Stimulated activated CD8-positive, alpha-beta memory T cell treated with anti-CD3 and anti-CD28 coated beads, Interleukin-12 subunit alpha, Interleukin-12 subunit beta, amount 100 ng/mL, for 24 hours (primary cell): ENCODE data around the gene RAP1GDS1.
"Not testable (repeated sequence)": the region's sequence is repeated elsewhere in the genome, so short reads cannot be mapped to it uniquely, and the experiment has no call there.

Experiments
- DNase-seq: peaks from one replicate; pipeline ENCODE4 v3.0.0-alpha.2; 2020; ENCODE audit errors: extremely low read depth

RAP1GDS1 gene

GRCh38 chr4:98288671-98289070, 27.5 kb downstream of the RAP1GDS1 start:
- DNase-seq = not testable (repeated sequence)

- DNase-seq = no peak
Measured at GRCh38 chr4:98289375-98289774, 28.2 kb downstream of the RAP1GDS1 start.

- no peak for DNase-seq
Measured at GRCh38 chr4:98290511-98290910, 29.3 kb downstream of the RAP1GDS1 start.

DNA sequence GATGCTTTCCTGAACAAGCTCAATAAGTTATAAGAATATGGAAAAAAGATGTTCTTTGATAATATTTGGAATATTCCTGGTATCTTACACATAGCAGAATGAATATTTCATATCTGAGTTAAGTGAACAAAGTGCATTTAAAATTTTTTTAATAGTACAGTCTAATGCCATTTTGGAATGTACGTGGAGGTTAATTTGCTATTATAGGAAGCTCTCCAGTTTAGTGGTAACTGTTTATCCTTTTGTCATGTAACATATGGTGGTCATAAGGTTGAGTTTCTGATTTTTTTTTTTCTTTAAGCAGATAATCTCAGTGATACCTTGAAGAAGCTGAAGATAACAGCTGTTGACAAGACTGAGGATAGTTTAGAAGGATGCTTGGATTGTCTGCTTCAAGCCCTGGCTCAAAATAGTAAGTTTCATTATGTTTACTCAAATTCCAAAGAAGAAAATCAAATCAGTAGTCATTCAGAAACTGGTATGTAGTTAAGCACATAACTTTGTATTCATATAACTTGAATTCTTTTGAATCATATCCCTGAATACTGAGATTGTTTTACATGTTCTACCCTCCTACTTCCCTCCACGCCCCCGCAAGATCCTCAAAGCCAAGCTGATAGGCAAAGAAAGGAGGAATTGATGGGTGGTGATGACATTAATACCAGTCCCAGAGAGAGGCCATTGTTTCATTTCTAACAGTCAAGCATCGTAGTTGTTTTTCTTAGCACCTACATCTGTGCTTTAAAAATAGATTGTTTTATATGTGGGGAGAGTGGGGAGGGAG, 32.1 kb downstream of the RAP1GDS1 start:
- DNase-seq = no peak

DNA sequence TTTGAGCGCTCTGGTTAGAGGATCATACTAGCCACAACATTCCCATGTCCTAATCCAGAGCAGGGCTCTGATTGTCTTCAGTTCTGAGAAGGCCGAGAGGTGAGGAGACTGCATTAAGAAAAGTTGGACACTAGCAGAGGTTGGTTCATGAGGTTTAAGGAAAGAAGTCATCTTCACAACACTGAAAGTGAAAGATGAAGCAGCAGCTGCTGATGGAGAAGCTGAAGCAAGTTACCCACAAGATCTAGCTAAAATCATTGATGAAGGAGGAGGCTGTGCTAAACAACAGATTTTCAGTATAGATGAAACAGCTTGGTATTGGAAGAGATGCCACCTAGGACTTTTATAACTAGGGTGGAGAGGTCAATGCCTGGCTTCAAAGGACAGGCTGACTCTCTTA, 36.8 kb downstream of the RAP1GDS1 start:
- DNase-seq = no peak

- no peak for DNase-seq
Measured at GRCh38 chr4:98300706-98301105, 39.5 kb downstream of the RAP1GDS1 start.

DNA sequence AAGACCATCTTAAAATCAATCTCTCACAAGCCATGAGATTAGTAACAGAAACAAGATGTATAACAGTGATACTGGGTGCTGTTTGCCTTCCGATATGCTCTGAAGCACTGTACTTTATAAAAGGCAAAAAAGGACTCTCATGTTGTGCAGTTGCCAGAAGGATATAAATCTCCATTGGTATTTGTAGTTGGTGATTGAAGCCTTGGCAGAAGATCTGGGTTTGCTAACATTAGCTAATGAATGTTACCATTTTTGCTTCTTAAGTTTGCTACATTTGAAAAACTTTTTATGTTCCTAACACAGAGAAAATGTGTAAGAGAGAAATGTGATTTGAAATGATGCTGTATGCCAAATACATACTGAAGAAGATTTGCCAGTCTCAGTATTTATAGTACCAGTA, 44.4 kb downstream of the RAP1GDS1 start:
- DNase-seq = no peak

- DNase-seq = no peak
Measured at GRCh38 chr4:98310867-98311266, 49.7 kb downstream of the RAP1GDS1 start.

- no peak for DNase-seq
Measured at GRCh38 chr4:98311656-98312055, 50.5 kb downstream of the RAP1GDS1 start.

DNA sequence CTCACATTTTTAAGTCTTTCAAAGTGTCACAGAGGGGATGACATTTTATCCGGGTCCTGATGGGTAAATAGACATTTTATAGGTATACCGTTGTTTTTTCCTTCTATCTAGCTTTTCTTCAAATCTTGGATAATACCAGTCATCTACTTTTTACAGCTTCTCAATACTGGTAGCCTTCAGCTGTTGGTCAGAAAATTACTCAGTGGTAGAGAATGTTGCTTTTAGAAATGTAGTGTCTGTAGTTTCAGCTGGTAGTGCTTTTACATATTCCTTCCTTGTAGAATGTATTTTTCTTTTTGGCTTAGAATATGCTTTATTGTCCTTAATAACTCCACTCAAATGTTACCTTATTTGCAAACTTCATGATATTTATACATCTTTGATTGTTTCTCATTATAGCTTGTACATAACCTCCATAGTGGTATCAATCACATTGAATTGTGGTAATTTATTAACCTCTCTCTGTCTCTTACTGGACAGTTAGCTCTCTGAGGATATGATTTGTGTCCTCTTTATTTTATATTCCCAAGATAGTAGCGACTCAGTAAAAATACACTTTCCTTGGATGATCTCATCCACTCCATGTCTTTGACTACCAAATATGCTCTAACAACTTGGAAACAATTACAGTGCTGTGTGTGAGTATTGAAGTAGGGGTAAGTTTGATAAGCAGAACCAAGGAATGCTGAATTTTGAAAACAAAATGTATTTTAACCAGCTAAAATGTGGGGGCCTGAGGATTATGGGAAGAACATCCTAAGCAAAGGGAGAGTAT, 53.8 kb downstream of the RAP1GDS1 start:
- no peak for DNase-seq

GRCh38 chr4:98318521-98318920, 57.3 kb downstream of the RAP1GDS1 start:
- no peak for DNase-seq

GRCh38 chr4:98319021-98319420, 57.8 kb downstream of the RAP1GDS1 start:
- no peak for DNase-seq

DNA sequence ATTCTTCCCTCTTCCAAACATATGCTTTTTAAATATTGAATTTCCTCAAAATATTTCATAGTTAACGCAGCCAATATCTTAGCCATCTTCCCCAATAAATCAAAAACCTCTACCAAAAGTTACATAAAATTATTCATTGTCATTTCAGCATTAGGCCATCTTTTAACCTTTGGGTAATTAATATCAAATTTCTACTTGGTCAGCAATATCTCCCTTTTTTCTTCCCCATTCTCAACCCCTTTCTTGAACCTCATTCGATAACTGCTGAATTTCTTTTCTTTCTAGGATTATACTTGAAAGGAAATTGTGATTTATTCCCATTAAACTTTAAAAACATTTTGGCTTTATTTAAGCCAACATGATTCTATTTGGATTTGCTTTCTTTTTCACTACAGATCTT, 65.0 kb downstream of the RAP1GDS1 start:
- no peak for DNase-seq

DNA sequence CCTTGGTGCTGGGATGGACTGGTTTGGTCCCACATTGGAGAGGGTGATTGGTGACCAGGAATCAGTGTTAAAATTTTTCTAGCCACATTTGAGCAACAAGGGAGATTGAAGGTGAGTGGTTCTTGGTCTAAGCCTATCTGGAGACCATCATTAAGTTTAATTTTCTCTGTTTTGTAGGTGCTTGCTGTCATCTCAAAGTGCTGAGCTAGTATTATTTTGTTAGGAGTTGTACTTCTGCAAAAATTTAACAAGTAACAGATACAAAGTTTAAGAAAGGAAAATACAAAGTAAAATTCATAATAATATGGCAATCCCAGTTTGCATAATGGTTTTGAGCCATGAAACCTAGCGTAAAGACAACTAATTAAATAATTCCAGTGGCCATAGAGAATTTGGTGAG, 66.5 kb downstream of the RAP1GDS1 start:
- no peak for DNase-seq

GRCh38 chr4:98329879-98330640, 68.9 kb downstream of the RAP1GDS1 start:
- not testable (repeated sequence) for DNase-seq

DNA sequence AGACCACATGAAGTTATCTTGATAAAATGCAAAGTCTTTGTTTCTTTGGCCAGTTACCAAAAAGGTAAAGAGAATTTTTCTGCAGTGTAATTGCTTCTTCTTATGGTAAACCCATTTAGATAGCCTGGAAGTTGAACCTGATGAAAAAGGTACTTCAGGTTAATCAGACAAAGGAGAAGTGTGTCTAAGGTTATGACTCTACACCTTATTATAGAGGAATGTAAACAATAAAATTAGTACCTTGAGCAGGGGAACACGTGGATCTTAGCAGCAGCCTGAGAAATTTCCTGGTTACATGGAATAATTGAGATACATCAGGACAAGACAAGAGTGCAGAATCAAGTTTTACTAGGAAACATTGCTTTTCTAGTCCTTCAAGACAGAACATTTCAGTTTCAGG, 70.8 kb downstream of the RAP1GDS1 start:
- DNase-seq = no peak

DNA sequence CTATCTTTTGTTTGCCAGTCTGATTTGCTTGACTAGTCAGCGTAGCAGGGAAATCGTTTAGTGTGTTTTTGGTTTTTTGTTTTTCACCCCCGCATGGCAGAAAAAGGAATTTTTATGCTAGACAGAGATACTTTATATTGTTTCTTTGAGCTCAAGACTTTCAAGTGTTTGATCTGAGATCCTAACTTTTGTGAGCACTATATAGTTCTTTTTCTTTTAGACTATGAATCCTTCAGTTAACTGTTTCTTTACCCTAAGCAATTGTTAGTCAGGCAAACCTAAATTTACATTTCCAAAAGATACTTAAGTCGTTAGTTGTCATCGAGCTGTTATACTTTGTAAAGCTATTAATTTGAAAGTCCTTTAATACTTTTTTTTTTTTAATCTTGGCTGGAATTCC, 73.3 kb downstream of the RAP1GDS1 start:
- DNase-seq = no peak

- no peak for DNase-seq
Measured at GRCh38 chr4:98338761-98339438, 77.7 kb downstream of the RAP1GDS1 start.

- no peak for DNase-seq
Measured at GRCh38 chr4:98341309-98341708, 80.1 kb downstream of the RAP1GDS1 start.

DNA sequence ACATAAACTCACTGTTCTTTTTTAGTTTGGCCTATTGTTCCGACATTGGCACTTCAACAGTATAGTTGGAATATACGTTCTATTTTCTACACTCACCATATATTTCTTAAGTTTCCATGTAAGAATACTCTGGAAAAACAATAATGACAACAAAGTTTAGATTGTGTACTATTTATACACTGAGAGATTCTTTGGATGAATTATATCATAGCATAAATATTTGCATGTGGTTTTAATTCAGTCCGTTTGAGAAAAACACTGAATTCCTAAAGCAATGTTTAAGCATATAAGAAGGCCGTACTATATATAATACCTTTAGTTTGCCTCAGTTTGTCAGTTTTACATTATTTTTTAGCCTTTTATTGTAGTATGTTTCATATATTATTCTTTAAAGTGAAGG, 82.4 kb downstream of the RAP1GDS1 start:
- DNase-seq = no peak

GRCh38 chr4:98345838-98346237, 84.7 kb downstream of the RAP1GDS1 start:
- no peak for DNase-seq

DNA sequence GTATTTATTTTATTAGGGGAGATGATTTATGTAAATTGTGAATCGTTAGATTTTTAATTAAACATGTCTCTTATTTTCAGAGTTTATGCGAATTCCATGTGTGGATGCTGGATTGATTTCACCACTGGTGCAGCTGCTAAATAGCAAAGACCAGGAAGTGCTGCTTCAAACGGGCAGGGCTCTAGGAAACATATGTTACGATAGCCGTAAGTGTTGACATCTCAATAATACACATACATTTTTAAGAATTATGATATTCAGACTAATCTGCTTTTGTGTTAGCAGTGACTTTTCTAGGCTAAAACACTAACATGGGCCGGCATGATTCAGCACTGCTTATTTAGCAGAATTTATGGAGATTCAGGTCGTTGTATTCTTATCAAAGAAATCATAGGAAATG, 91.2 kb downstream of the RAP1GDS1 start:
- DNase-seq = no peak
